Fibroblast of lung (primary cell): ENCODE measurements around the gene NKD2. TPM values are rescaled to one million over a fixed set of nuclear protein-coding genes. Genes with fewer than 3 reads are reported as not detected.

Source experiments
- DNase-seq, 2 donors: peaks; one replicate each; pipeline versions ENCODE4 v3.0.0 to v3.0.0-alpha.2; 2010; ENCODE audit warnings: low read depth in 2 of 2
- H2AFZ ChIP-seq: 2 replicates; pipeline ENCODE4 v1.5.1; 2012; ENCODE audit warnings: low read length, control low read depth, inconsistent platforms
- H3K27ac ChIP-seq: 2 replicates; pipeline ENCODE4 v1.5.1; 2011; ENCODE audit warnings: low read length, control low read depth; ENCODE audit not compliant: insufficient read depth
- H3K27me3 ChIP-seq: 2 replicates; pipeline ENCODE4 v1.5.1; 2011; ENCODE audit warnings: mild to moderate bottlenecking, low read length; ENCODE audit not compliant: control insufficient read depth, insufficient read depth
- H3K36me3 ChIP-seq: 2 replicates; pipeline ENCODE4 v1.5.1; 2011; ENCODE audit warnings: low read length; ENCODE audit not compliant: control insufficient read depth, insufficient read depth
- H3K4me1 ChIP-seq: 2 replicates; pipeline ENCODE4 v1.5.1; 2011; ENCODE audit warnings: low read length; ENCODE audit not compliant: control insufficient read depth, insufficient read depth; ENCODE audit errors: extremely low read depth
- H3K4me2 ChIP-seq: 2 replicates; pipeline ENCODE4 v1.5.1; 2011; ENCODE audit warnings: low read length, control low read depth; ENCODE audit not compliant: insufficient read depth; ENCODE audit errors: extremely low read depth
- H3K4me3 ChIP-seq, 4 experiments: fragments of 200-600 bp in 1 of 4; sonication (generic) in 1 of 4; replicated peaks in 1 of 4; 2 replicates each; pipeline ENCODE4 v1.5.1; 2011 to 2016; ENCODE audit warnings: low read length in 4 of 4, low read depth in 3 of 4, mild to moderate bottlenecking in 3 of 4, control low read depth in 2 of 4, inconsistent platforms in 1 of 4, mixed read lengths in 1 of 4; ENCODE audit not compliant: insufficient read depth in 1 of 4; ENCODE audit errors: control extremely low read depth in 1 of 4
- H3K79me2 ChIP-seq: 2 replicates; pipeline ENCODE4 v1.5.1; 2012; ENCODE audit warnings: mild to moderate bottlenecking, low read length, inconsistent platforms; ENCODE audit not compliant: control insufficient read depth, insufficient read depth
- H3K9ac ChIP-seq: 2 replicates; pipeline ENCODE4 v1.5.1; 2011; ENCODE audit warnings: mild to moderate bottlenecking, low read length, control low read depth; ENCODE audit not compliant: insufficient read depth
- H3K9me3 ChIP-seq: 2 replicates; pipeline ENCODE4 v1.5.1; 2012; ENCODE audit warnings: low read depth, low read length; ENCODE audit not compliant: control insufficient read depth, insufficient read depth
- H4K20me1 ChIP-seq: 2 replicates; pipeline ENCODE4 v1.5.1; 2011; ENCODE audit warnings: low read length; ENCODE audit not compliant: control insufficient read depth, insufficient read depth; ENCODE audit errors: extremely low read depth
- CTCF ChIP-seq, 2 donors: IDR thresholded peaks in 1 of 2; conservative IDR thresholded peaks in 1 of 2; 1 replicate in 1 of 2; 2 replicates in 1 of 2; pipeline ENCODE4 v1.5.1; 2011 to 2012; ENCODE audit warnings: low read length in 2 of 2, control low read depth in 1 of 2, inconsistent platforms in 1 of 2, low read depth in 1 of 2, mild to moderate bottlenecking in 1 of 2
- EZH2 ChIP-seq: IDR thresholded peaks from 2 replicates; pipeline ENCODE4 v1.5.1; 2012; ENCODE audit warnings: low read length, control low read depth, mild to moderate bottlenecking; ENCODE audit errors: missing control alignments
- polyA plus RNA-seq, 2 donors: library from polyadenylated mRNA; depleted of rRNA in 1 of 2; stranded (reverse) in 1 of 2; unstranded in 1 of 2; fragments of >200 nt; gene quantifications; 2 replicates each; pipeline ENCODE4 v1.2.1, GENCODE V29; 2011 to 2012; ENCODE audit warnings: missing spikeins in 1 of 2
- total RNA-seq: library from RNA; depleted of rRNA; stranded (reverse); fragments of >200 nt; gene quantifications from 2 replicates; pipeline ENCODE4 v1.2.1, GENCODE V29; 2014

Gene NKD2
- total and polyA plus RNA-seq, 2 donors (not counting 1 experiment from before 2014, with no cell fraction given): under 0.01 TPM; not detected in 1

- peaks cover 19% of the 10 kb centered on the region for H3K27me3 ChIP-seq
- no peak for TF ChIP-seq CTCF (conservative IDR thresholded peaks at IDR 0.05 in 1 of 2, IDR thresholded peaks at IDR 0.05 in 1 of 2; ENCODE audit: low read depth in 1 of 2, low read length in 2 of 2)
- TF ChIP-seq EZH2: no peak
- no peak overlapping the region for H2AFZ ChIP-seq
- no peak overlapping the region for H3K27ac ChIP-seq
- H3K4me1 ChIP-seq: no peaks in the 10 kb centered on the region
- no peak for DNase-seq
- H3K36me3 ChIP-seq: no peaks in the 10 kb centered on the region
- H3K79me2 ChIP-seq: no peaks in the 10 kb centered on the region
- no peaks in the 10 kb centered on the region for H4K20me1 ChIP-seq
- no peaks in the 10 kb centered on the region for H3K9me3 ChIP-seq
- H3K4me3 ChIP-seq: no peak overlapping the region
- H3K9ac ChIP-seq: no peak overlapping the region
- H3K4me2 ChIP-seq: no peak overlapping the region
These were observed 5.3 kb downstream of the NKD2 start for GRCh38 chr5:1013948-1014301.

- no peak overlapping the region for H3K4me3 ChIP-seq
- peaks cover 17% of the 10 kb centered on the region for H3K27me3 ChIP-seq
- H3K4me2 ChIP-seq: no peak overlapping the region
- H3K9ac ChIP-seq: no peak overlapping the region
- H2AFZ ChIP-seq: no peak overlapping the region
- no peaks in the 10 kb centered on the region for H3K4me1 ChIP-seq
- no peaks in the 10 kb centered on the region for H3K79me2 ChIP-seq
- no peak for DNase-seq
- no peak overlapping the region for H3K27ac ChIP-seq
- H3K9me3 ChIP-seq: no peaks in the 10 kb centered on the region
- TF ChIP-seq EZH2 (no peak), CTCF (conservative IDR thresholded peaks at IDR 0.05 in 1 of 2, IDR thresholded peaks at IDR 0.05 in 1 of 2; ENCODE audit: low read depth in 1 of 2, low read length in 2 of 2) (no peak)
- no peaks in the 10 kb centered on the region for H4K20me1 ChIP-seq
- H3K36me3 ChIP-seq: no peaks in the 10 kb centered on the region
These were observed 5.7 kb downstream of the NKD2 start for GRCh38 chr5:1014346-1014745.

GRCh38 chr5:1014781-1015221 is 6.2 kb downstream of the NKD2 start:
- TF ChIP-seq EZH2: no peak
- no peak for TF ChIP-seq CTCF (conservative IDR thresholded peaks at IDR 0.05 in 1 of 2, IDR thresholded peaks at IDR 0.05 in 1 of 2; ENCODE audit: low read depth in 1 of 2, low read length in 2 of 2)
- no peaks in the 10 kb centered on the region for H4K20me1 ChIP-seq
- DNase-seq: no peak
- H3K27me3 ChIP-seq: peaks cover 13% of the 10 kb centered on the region
- H3K9me3 ChIP-seq: no peaks in the 10 kb centered on the region
- no peak overlapping the region for H2AFZ ChIP-seq
- no peaks in the 10 kb centered on the region for H3K36me3 ChIP-seq
- H3K27ac ChIP-seq: no peak overlapping the region
- H3K4me3 ChIP-seq: no peak overlapping the region
- H3K4me1 ChIP-seq: no peaks in the 10 kb centered on the region
- H3K79me2 ChIP-seq: no peaks in the 10 kb centered on the region
- no peak overlapping the region for H3K4me2 ChIP-seq
- H3K9ac ChIP-seq: no peak overlapping the region
